Measurements from ENCODE around the gene NSUN6.

DNA sequence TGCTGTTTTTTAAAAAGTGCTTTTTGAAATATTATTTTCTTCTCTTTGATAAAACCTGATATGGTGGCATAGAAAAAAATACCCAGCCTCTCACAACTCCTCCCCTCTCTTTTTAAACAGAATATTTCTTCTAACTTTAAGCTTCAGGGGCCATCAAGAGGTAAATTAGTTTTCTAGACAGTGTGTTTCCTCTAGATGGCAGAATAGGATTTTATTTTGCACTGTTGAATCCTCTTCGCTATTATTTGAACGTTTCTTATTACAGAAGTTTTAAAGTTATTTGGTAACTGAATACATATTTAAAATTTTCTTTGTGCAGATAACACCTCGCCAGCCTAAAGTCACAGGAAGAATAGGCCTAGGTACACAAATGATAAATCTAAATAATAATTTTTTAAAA, 38.1 kb upstream of the NSUN6 start:
- TF ChIP-seq, protein P1, sequence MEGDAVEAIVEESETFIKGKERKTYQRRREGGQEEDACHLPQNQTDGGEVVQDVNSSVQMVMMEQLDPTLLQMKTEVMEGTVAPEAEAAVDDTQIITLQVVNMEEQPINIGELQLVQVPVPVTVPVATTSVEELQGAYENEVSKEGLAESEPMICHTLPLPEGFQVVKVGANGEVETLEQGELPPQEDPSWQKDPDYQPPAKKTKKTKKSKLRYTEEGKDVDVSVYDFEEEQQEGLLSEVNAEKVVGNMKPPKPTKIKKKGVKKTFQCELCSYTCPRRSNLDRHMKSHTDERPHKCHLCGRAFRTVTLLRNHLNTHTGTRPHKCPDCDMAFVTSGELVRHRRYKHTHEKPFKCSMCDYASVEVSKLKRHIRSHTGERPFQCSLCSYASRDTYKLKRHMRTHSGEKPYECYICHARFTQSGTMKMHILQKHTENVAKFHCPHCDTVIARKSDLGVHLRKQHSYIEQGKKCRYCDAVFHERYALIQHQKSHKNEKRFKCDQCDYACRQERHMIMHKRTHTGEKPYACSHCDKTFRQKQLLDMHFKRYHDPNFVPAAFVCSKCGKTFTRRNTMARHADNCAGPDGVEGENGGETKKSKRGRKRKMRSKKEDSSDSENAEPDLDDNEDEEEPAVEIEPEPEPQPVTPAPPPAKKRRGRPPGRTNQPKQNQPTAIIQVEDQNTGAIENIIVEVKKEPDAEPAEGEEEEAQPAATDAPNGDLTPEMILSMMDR (IDR thresholded peaks at IDR 0.05; ENCODE audit: insufficient read depth, low read length, poor library complexity, severe bottlenecking): no peak
- no peak for TF ChIP-seq EZH2phosphoT487 (conservative IDR thresholded peaks at IDR 0.05; ENCODE audit: low read length)

Measured in SU-DHL-6 (cell line).